NCI-H526 (cell line): ENCODE results near the gene PTPRN2.

Source experiments
- DNase-seq, 2 experiments: peaks; one replicate each; lab custom pipeline; 2025; lab: John Stamatoyannopoulos, UW

The PTPRN2 gene

DNA sequence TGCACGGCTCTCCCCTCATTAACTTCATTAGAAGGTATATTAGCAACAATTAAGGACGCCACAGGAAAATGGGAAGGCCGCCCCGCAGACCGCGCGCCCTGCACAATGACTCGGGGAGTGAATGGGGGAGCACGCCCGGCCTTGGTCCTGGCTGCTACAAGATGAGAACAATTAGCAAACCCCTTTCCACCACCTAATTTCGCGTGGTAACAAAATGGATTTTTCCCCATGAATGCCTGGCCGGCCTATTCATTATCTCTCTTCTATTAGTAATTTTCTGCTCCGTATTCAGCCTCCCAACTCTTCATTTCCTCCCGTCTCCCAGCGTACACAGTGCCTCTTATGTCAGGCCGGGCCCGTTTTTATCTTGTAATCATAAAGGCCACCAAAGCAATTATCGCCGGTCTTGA is 903.9 kb downstream of the PTPRN2 start:
- no peak for DNase-seq

DNA sequence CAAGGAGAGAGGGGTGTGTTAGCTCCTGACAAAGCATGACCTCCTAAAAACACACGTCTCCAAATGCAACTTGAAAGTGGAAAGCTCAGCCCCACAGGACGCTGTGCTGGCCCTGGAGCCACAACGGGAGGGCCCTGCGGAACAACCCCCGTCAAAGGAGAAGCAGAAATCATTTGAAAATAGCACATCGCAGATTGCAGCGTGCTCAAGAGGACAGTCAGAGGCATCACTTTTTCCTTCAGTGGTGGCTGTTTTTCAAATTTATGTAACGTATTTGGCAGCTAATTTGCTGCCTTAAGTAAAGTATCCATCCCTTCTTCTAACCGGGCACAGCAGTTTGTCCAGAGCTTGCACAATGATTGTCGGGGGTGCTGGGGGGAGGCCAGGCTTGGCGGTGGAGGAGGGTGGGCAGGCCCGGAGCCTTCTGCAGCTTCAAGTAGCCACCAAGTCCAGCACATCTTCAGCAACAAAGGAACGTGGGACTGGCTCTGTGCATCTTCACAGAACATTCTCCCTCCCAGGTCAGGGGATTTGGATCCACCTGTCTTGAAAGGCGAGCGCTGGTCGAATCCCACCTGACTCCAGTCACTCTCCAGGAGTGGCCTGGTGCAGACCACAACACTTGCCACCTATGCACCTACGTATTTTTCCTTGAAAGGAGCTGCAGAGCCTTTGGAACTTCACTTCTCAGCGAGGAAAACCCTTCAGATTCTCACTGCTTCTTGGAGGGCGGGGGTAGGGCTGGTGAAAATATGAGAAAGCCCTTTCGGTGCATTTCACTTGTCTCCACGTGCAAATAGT is 904.5 kb downstream of the PTPRN2 start:
- no peak for DNase-seq

DNA sequence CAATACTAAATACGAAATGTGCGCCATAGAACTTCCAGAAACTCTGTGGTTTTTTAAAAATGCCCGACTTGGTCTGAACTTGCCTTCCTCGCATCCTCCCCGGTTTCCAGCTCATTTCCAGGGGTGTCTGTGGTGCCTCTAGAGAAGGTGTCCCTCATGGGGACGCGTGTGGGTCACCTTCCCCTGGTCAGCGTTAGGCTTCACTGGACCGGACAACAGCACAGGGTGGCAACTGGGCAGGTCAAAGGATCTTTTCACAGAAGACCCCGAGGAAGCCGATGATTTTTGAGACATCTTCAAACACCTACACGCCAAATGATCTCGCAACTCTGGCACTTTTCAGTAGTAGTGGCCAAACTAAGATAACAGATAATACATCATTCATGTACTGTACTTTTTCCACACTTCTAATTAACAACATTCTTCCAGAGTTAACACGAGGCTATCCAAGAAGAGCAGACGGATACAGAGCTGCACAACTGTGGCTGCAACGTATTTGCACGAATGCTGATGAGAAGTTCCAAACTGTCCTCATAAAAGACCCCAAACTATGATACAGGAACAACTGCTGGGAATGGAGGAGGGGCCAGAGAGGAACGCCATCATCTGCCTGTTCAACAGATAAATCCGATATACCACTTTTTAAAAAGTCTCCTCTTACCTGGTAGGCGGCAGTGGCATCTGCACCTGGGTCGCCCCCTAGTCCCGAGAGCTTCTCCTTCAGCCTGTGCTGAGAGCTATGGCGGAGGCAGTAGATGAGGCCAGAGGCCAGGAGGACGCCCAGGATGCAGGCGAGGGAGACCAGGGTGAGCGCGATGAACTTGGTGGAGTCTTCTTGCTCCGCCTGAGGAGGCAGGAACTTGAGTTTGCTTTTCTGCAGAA is 905.3 kb downstream of the PTPRN2 start:
- DNase-seq: no peak

DNA sequence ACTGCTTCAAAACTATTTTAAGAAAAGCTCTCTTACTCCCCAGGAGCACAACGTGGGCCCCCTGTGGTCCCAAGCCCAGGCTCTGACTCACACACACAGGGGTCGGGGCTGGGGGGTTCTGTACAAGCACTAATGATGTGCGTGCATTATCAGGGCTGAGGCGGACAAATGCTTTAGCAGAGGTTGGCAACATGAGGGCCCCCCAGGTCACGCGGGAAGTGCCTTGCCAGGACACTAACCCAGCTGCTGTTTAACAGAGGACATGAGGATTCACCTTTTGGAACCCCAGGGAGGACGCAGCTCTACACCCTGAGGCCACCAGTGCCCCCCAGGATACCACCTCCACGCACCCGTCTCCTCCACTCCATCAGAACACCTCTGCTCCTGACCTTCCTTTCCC is 908.0 kb downstream of the PTPRN2 start:
- no peak for DNase-seq

DNA sequence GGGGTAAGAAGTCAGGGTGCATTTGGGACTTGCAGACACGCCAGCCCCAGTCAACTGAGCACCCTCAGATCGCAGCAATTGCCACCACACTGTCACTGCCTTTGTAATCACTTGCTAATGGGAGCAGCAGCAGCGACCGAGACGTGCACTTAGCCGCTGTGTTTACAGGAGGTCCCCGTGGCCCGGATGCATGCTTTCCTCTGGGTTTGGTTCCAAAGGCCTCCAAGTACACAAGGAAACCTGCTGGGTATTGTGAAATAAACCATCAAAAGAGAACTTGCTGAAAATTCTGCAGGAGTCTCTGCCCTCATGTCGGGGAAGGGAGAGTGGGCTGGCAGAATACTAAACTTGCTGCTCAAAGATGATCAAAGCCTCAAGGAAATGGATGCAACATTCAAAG is 909.1 kb downstream of the PTPRN2 start:
- DNase-seq: no peak

DNA sequence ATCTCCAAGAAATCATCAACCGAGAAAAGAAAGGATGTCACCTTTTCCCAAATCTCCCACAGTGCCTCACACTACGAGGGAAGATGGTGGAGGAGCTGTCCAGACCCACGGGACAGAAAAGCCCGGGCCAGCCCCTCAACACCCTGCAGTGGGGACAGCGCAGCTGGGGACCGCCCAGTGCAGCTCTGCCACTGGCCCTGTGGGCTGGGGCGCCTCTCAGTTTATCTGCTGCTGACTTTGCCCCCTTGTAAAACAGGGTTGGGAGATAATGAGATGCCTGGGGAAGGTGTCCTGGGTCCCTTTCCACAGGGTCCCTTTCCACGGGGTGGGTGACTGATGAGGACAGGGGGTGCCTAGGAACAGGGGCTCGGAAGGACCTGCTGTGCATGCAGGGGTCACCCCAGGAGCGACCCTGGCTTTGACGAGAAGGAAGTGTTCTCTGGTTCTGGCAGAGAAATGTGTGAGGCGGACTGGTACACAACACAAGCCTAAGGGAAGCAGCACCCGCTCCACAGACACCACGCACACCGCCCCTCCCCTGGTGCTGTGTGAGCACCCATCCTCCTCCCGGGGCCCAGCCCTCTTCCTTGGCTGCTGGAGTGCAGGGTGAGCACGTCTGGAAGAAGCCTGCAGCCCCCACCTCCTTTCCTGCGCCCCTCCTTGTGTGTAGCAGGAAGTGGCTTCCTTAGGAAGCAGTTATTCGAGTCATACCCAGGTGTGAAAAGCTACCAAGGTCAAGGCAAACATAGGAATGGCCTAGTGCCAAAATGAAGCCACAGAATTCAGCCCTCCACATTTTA is 911.0 kb downstream of the PTPRN2 start:
- no peak for DNase-seq

DNA sequence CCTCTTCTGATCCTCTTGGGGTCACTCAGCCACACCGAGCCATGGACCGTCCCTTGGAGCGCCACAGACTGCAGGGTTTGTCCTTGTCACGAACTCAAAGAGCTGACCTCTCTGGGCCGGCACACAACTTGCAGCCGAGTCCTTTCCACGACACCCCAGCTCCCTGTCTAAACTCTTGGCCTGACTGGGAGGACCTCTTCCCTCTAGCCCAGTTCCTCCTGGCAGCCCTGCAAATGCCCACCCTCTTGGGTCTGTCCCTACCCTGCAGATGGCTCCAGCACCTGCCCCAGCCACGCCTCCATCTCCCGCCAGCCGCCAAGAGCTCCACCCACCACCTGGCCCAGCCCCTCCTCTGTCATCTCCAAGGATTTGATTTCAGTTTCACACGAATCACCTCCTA is 911.6 kb downstream of the PTPRN2 start:
- peak in 1 of 2 experiments; percentile 55 for DNase-seq

DNA sequence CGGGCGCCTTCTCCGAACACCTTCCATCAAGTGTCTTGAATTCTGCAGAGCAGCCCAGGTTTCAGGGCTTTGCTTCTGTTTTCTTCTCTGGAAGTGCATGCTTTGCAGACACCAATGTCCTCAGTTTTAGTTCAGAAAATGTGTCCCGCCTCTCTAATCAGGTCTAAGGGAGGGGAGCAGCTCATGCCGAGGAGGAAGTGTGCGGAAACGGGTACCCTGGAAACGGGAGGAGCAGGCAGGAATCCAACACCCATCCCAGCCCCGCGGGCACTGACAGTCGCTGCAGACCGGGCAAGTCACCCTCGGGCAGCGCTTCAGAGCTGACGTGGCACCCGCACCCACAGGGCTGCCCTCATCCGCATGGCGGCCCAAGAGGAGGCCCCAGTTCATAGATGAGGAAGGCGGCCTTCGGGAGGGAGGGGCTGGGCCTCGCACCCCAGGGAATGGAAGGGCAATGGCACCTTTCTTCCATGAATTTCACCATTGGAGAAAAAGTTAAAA is 912.1 kb downstream of the PTPRN2 start:
- DNase-seq: no peak

DNA sequence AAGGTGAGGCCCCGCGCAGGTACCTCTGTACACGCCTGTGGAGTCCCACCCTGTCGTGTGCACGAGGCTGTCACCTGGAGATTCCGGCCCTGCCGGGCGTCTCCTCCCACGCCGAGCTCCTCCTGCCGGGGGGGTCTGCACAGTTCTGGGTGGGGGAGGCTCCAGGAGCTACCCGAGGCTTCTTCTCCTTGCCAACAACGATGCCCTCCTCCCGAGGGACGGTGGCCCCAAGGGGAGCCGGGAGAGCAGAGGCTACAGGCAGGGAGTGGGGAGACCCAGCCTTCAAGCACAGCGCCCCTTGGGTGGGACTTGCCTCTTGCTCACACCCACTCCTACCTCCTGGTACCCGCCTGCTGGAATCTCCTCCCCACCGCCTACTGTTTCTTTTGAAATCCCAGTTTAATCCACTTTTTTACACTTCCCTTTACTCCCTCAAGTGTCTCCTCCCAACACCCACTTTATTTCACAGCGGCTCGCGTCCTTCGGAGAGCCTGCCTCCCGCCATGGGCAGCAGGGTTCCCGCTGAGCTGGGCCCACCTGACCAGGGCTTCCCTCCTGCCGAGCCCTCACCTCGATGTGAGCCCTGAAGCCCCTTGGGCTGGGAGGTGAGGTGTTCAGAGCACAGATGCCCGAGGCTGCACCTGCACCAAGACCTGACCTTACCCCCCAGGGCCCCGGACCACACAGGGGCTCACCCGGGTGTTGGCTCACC is 912.8 kb downstream of the PTPRN2 start:
- no peak for DNase-seq

DNA sequence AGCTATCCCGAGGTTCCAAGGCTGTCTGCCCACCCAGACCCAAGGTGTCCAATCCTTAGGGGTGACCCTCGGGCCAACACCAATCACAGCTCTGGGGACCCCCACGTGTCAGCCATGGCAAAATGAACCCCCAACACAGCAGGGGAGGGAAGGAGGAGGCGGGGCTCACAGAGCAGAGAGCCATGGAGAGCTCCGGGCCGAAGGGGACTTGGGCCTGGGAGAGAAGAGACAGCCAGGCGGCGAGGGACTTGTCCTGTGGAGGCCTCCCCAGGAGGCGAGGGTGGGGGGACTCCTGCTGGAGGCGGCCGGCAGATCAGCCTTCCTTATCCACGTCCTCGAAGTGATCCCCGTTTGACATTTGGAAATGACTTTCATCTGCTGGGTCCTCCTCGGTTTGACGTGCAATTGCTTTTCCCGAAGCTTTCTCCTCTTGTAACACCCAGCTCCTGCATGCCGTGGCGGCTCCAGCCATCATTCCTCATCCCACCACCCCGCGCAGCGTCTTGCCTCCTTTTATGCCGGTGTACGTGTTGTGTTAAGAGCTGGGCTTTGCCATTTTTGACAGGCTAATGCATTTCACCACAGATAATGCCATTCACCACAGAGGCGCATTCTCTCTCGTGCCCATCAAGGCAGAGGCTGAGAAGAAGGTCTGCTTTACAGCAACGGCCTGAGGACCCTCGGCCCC is 913.5 kb downstream of the PTPRN2 start:
- no peak for DNase-seq

DNA sequence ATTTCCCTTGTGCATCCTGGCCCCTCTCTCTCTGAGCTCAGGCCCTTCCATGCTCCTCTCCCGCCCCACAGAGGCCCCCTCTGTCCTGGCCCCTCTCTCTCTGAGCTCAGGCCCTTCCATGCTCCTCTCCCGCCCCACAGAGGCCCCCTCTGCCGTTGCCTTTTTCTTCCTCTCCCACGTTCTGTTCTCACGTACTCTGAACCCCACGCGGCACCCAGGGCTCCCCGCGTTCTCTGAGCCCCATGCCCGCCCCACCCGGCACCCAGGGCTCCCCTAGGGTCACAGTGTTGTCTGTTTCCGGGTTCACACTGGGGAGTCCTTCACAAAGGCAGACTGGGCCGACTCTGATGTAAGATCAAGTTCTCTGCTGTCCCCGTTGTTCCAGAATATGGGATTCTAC is 914.0 kb downstream of the PTPRN2 start:
- no peak for DNase-seq

DNA sequence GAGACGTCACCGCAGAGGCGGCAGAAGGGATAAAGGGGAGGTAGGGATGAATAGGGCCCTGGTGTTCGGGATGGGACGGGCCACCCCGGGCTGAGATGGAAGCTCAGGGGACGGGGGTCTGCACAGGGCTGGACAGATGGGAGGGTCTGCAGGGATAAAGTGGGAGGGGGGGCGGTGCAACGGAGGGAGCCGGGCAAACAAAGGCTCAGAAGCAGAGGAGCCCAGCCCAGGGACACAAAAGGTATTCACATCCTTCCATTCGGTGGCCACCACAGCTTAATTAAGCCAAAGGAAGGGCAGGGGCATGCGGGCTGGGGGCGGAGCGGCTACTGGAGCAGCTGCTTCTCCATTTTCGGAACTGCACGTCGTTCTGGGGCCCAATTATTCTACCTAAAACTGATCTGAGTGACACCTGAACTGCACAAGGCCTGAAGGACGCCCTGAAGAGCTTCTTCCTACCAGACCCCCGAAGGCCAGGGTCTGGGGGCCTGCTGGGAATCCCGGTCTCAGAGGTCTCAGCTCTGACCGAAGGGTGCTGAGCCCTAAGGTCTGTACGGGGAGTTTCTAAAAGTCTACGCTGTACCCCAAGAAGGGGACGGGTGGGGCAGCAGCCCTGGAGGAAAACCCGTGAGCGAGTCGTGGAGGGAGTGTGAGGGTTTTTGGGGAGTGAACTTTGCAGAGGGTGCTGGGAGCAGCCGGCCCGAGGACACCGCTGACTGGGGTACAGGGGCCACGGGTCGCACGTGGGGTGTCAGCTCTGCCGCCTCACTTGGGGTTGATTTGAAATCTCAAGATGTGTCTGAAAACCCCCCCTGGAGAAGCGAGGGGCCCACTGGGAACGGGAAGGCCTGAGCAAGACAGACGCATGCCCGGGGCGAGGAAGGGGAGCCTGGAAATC is 916.0 kb downstream of the PTPRN2 start:
- DNase-seq: no peak

DNA sequence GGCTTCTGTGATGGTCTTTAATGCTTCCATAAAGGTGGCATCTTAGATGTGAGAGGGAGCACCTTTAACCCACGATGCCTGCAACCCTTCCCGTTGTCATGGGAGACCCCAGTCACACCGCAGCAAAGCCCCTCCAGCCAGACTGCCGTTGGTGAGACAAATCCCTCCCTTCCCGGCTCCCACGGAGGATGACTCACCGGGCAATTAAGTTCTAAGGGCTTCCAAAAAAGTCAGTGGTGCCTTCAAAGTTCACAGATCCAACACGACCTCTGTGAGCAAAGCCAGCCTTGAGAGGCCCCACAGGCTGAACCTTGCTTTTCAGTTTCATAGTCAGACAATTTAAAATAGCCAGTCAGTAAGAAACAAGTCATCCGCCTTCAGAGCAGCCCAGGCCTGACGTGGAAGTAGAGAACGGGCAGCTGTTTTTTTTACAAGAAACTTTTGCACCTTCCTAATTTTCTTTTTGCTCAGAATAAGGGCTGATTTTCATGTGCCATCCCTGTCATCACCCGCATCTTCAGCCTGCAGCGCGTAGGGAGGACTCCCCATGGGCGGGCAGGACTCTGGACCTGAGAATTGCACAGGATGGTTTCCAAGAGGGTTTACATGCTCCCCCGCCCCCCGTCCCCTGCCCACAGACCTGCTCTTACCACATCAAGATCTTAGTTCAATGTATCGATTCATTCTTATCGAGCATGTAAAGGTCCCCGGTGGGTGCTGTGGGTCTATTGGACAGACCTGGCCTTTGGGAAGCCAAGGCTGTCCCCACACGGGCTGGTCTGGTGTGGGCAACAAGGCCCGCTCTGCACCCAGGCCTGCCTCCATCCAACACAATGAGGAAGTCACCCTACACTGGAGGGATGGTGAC is 916.9 kb downstream of the PTPRN2 start:
- no peak for DNase-seq

DNA sequence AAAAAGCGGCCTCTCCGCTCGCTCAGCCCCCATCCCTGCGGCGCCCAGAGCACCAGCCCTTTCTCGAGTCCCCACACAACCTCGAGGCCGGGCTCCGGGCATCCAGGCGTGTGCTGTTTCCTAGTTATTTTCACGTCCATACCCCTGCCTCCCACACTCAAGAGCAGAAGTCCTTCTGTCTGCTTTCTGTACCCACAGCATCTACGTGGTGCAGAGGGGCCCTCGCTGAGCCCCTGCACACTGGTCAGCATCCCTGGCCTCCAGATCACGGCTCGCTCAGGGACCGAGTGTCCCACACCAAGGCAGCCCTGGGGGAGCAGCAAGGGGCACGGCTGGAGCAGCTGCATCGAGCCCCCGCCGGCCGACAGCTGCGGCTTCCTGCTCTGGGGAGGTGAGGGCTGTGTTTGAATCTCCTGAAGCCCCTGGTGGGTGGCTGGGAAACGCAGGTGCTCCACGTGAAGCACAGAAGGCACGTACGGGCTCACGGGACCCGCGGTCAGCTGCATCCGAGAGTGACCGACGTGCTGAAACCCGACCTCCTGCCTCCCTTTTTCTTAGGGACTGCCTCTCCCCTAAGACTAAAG is 917.8 kb downstream of the PTPRN2 start:
- no peak for DNase-seq

DNA sequence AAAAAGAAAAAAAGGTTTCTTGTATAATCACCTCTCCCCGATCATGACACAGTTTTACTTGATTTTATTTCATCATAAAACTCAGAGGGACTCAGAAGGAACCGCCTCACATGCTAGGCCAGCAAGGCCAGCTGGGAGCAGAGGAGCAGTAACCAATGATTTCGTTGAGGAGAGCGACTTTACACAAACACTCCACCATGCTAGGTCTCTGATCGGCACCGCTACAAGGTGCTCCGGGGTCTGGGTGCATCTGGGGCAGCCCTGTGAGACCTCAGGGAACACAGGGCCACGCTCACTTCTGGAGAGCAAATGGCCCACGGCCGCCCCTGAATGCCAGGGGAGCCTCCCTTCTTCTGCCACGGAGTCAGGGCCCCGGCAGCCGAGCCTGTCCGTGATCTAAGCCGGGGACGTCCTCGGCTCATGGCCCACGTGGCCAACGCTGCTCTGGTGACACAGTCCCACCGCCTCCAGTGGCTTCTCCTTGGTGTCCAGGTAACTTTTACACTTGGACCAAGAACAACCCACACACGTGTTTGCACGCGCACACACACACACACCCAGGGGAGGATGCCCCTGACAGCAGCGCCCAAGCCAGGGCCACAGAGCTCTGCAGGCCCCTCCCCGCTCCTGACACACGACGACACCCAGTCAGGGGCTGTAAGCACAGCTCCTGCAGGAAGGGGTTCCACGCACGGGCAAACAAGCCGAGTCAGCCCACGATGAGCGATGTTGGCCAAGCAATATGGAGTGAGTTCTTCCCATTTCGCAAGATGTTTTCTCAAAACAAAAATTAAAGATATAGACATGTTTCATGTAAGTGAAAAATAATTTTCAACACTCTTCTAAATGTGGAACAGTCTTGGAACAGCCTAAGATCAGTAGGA is 918.5 kb downstream of the PTPRN2 start:
- DNase-seq: no peak

DNA sequence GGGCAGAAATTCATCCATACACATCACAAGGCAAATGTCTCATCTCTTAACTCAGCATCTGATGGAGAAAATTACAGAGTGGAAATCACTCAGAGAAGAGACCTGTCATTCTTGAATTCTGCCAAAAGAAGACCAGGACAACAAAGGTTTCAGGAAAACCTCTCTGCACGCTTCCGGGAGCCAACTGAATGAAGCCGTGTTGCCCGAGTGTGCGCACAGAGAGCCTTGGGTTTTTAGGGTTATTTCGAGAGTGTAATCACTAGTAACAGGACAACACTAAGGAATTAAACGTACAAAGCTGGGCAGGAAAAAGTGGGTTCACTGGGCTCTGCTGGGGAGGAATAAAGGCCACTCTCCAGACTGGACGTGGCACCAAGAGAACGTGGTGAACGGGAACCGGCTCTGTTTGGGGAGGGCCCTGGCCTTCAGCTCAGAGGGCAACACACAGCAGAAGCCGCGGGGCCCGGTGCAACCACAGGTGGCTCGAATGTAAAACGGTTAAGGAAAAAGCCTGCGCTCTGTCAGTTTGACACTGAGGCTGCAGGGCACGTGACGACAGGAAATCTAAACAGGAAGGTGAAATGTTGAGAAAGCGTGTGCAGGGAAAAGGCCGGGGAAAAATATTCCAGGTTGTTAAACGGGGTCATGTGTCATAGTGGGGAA is 919.3 kb downstream of the PTPRN2 start:
- DNase-seq: no peak

DNA sequence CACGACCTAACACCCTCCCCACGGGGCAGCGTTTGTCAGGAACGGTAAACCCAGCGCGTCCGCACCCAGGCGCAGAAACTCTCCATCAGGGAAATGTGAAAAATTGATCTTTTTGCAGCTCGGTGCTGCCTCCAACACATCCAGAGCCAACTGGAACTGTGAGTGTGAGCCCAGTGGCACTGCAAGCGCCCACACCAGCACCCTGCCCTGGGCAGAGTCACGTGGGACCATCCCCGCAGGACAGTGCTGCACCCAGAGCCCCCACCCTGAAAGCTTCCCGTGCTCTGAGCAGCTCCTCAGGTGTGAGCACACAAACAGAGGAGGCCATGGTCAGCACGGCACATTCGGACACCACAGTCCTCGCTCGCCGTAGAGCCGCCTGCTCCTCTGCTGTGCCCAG is 919.9 kb downstream of the PTPRN2 start:
- no peak for DNase-seq
